ENCODE data around the gene CCNT1.

DNA sequence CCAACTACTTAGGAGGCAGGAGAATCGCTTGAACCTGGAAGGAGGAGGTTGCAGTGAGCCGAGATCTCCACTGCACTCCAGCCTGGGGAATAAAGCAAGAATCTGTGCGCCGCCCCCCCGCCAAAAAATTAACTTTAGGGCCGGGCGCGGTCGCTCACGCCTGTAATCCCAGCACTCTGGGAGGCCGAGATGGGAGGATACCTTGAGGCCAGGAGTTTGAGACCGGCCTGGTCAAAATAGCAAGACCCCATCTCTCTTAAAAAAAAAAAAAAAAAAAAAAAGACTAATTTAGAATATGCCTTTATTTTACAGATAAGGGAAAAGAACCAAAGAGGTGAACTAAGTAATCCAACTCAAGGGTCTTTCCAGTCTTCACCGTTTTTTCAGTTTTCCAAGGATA, 35.6 kb downstream of the CCNT1 start:
- TF ChIP-seq POLR2A (IDR thresholded peaks at IDR 0.05): no peak
- TF ChIP-seq, protein P1, sequence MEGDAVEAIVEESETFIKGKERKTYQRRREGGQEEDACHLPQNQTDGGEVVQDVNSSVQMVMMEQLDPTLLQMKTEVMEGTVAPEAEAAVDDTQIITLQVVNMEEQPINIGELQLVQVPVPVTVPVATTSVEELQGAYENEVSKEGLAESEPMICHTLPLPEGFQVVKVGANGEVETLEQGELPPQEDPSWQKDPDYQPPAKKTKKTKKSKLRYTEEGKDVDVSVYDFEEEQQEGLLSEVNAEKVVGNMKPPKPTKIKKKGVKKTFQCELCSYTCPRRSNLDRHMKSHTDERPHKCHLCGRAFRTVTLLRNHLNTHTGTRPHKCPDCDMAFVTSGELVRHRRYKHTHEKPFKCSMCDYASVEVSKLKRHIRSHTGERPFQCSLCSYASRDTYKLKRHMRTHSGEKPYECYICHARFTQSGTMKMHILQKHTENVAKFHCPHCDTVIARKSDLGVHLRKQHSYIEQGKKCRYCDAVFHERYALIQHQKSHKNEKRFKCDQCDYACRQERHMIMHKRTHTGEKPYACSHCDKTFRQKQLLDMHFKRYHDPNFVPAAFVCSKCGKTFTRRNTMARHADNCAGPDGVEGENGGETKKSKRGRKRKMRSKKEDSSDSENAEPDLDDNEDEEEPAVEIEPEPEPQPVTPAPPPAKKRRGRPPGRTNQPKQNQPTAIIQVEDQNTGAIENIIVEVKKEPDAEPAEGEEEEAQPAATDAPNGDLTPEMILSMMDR (IDR thresholded peaks at IDR 0.05): no peak

Measured in body of pancreas (tissue), 4 donors.